WI38 (cell line): Measurements from ENCODE around the gene NTN4.

Experiments
- H3K4me3 ChIP-seq: 2 replicates; pipeline ENCODE4 v1.5.1; 2011; ENCODE audit warnings: low read depth, mild to moderate bottlenecking, control low read depth, low read length
- CTCF ChIP-seq: IDR thresholded peaks from 2 replicates; pipeline ENCODE4 v1.5.1; 2012; ENCODE audit warnings: low read depth, mild to moderate bottlenecking, control low read depth, low read length

The NTN4 gene

GRCh38 chr12:95674631-95675030 is 115.9 kb downstream of the NTN4 start:
- no peak for TF ChIP-seq CTCF

GRCh38 chr12:95674163-95674562 is 116.4 kb downstream of the NTN4 start:
- TF ChIP-seq CTCF: no peak
- no peak overlapping the region for H3K4me3 ChIP-seq

More at GRCh38 chr12:95674631-95675030, 115.9 kb downstream of the NTN4 start:
- H3K4me3 ChIP-seq: no peak overlapping the region

- TF ChIP-seq CTCF: no peak
- no peak overlapping the region for H3K4me3 ChIP-seq
These were observed 117.0 kb downstream of the NTN4 start for GRCh38 chr12:95673576-95673975.

- TF ChIP-seq CTCF: no peak
- H3K4me3 ChIP-seq: no peak overlapping the region
These were observed 118.4 kb downstream of the NTN4 start for GRCh38 chr12:95672166-95672565.

- TF ChIP-seq CTCF: no peak
- no peak overlapping the region for H3K4me3 ChIP-seq
These were observed 119.3 kb downstream of the NTN4 start for GRCh38 chr12:95671265-95671664.

- no peak for TF ChIP-seq CTCF
- H3K4me3 ChIP-seq: no peak overlapping the region
These were observed 127.0 kb downstream of the NTN4 start for GRCh38 chr12:95663525-95663924.

GRCh38 chr12:95661360-95661759 is 129.2 kb downstream of the NTN4 start:
- no peak overlapping the region for H3K4me3 ChIP-seq
- TF ChIP-seq CTCF: no peak
